Gastrocnemius medialis (tissue), 4 donors: Measurements from ENCODE around the gene ADAMTS19.

Source experiments
- POLR2A ChIP-seq, 2 donors: fragments of 450-650 bp; IDR thresholded peaks; one replicate each; pipeline ENCODE4 v1.6.1; 2017; ENCODE audit warnings: antibody characterized with exemption in 2 of 2, mild to moderate bottlenecking in 2 of 2, moderate library complexity in 2 of 2
- TF ChIP-seq, protein P1 (sequence below), 5 experiments: fragments of 450-650 bp in 3 of 5; fragments of 200-600 bp in 2 of 5; sonication (generic) in 2 of 5; IDR thresholded peaks in 4 of 5; conservative IDR thresholded peaks in 1 of 5; 1 replicate in 4 of 5; 2 replicates in 1 of 5; pipeline ENCODE4 v1.5.1; 2016 to 2019; ENCODE audit warnings: antibody characterized with exemption in 5 of 5, mild to moderate bottlenecking in 3 of 5, moderate library complexity in 3 of 5

DNA sequence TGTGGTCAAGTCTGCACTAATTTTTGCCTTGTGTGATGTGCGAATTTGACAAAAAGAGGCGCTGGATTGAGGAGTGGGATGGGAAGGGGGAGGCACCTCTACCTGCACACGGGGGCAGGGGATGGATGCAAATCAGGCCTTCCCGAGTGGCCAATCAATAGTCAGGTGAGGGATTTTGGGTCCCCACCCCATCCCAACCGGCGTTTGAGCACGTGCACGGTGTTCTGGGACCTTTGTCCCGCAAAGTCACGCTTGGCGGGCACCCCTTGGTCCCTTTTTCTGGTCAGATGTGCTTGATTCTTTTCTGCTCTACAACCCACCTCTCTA, 685 bp upstream of the ADAMTS19 start:
- TF ChIP-seq, protein P1, sequence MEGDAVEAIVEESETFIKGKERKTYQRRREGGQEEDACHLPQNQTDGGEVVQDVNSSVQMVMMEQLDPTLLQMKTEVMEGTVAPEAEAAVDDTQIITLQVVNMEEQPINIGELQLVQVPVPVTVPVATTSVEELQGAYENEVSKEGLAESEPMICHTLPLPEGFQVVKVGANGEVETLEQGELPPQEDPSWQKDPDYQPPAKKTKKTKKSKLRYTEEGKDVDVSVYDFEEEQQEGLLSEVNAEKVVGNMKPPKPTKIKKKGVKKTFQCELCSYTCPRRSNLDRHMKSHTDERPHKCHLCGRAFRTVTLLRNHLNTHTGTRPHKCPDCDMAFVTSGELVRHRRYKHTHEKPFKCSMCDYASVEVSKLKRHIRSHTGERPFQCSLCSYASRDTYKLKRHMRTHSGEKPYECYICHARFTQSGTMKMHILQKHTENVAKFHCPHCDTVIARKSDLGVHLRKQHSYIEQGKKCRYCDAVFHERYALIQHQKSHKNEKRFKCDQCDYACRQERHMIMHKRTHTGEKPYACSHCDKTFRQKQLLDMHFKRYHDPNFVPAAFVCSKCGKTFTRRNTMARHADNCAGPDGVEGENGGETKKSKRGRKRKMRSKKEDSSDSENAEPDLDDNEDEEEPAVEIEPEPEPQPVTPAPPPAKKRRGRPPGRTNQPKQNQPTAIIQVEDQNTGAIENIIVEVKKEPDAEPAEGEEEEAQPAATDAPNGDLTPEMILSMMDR (IDR thresholded peaks at IDR 0.05 in 4 of 5, conservative IDR thresholded peaks at IDR 0.05 in 1 of 5) = no peak
- TF ChIP-seq POLR2A (IDR thresholded peaks at IDR 0.05) = no peak
